ENCODE measurements around the gene ZNFX1.

- no peak for TF ChIP-seq EZH2 (IDR thresholded peaks at IDR 0.05; ENCODE audit: low read length, missing control alignments)
- no peak for TF ChIP-seq CTCF (conservative IDR thresholded peaks at IDR 0.05 in 1 of 2, IDR thresholded peaks at IDR 0.05 in 1 of 2; ENCODE audit: low read depth in 1 of 2, low read length in 2 of 2)
Observed at GRCh38 chr20:49259799-49260198, 18.1 kb downstream of the ZNFX1 start.
